NCI-H1105 (cell line): ENCODE data around the gene NSF.

Source experiments
- DNase-seq: peaks from one replicate; lab custom pipeline; 2025; lab: John Stamatoyannopoulos, UW

Gene NSF

DNA sequence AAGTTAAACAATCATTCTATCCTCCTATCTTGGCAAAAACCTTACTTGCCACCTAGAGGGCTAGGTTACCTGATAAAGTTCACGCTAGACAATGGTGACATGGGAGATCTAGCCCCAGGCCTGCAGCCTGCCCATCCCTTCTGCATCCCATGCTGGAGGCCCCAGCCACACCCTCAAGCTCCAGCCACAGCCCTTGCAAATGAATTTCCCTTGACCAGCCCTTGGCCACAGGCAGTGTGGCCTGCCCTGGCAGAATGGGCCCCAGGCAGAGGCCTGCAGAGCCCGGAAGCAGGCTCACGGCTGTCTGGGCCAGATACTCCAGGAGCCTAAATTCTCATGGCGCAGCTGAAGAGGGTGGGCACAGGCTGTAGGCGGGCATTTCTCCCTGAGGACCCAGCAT lies 213.1 kb downstream of the NSF start:
- no peak for DNase-seq

DNA sequence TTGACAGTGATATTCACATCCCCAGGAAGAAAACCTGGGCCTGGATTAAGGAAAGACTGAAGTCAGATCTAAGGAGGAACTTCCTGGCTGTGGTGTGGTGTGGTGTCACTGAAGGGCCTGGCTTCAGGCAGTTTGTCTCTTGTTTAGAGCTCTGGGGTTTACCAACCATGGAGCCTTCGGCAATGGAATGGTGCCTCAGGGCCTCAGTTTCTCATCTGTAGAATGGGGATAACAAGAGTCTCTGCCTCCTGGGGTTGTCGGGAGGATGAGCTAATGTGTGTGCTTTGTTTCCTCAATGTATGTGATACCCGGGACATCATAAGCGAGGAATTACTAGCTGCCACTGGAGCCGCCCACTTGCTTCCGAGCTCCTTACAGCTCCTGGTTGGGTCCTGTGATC lies 215.3 kb downstream of the NSF start:
- no peak for DNase-seq
